Measurements from ENCODE around the gene CDH13. TPM values are rescaled to one million over a fixed set of nuclear protein-coding genes. Genes with fewer than 3 reads are reported as not detected.

Gene CDH13
- total and polyA plus RNA-seq, 9 donors = 1.9 to 34.2 (median 4.8) TPM

GRCh38 chr16:83674931-83675535 lies 1048.3 kb downstream of the CDH13 start:
- Histone ChIP-seq H3K4me1 (ENCODE audit: insufficient read depth) (no peaks in the 10 kb centered on the region), H3K36me3 (no peaks in the 10 kb centered on the region), H3K4me3 (no peak overlapping the region), H3K9me3 (no peaks in the 10 kb centered on the region), H3K27me3 (no peaks in the 10 kb centered on the region), H3K27ac (no peak overlapping the region)
- DNase-seq = no peak
- intact Hi-C loops (cut with DNase I) = loop anchor here in 1 of 4 donors (2.0 kb wide), 1 partner anchor 58 kb away; no protein-coding TSS in a partner anchor
- TF ChIP-seq, protein P1, sequence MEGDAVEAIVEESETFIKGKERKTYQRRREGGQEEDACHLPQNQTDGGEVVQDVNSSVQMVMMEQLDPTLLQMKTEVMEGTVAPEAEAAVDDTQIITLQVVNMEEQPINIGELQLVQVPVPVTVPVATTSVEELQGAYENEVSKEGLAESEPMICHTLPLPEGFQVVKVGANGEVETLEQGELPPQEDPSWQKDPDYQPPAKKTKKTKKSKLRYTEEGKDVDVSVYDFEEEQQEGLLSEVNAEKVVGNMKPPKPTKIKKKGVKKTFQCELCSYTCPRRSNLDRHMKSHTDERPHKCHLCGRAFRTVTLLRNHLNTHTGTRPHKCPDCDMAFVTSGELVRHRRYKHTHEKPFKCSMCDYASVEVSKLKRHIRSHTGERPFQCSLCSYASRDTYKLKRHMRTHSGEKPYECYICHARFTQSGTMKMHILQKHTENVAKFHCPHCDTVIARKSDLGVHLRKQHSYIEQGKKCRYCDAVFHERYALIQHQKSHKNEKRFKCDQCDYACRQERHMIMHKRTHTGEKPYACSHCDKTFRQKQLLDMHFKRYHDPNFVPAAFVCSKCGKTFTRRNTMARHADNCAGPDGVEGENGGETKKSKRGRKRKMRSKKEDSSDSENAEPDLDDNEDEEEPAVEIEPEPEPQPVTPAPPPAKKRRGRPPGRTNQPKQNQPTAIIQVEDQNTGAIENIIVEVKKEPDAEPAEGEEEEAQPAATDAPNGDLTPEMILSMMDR (IDR thresholded peaks at IDR 0.05) = no peak
- TF ChIP-seq EP300 (IDR thresholded peaks at IDR 0.05) = no peak
- TF ChIP-seq POLR2A (IDR thresholded peaks at IDR 0.05) = no peak
- 14 to 30% (median 21%) methylated on average over 5 of the region's 5 CpGs for WGBS, 3 donors

GRCh38 chr16:83676086-83676485 lies 1049.3 kb downstream of the CDH13 start:
- Histone ChIP-seq H3K27me3 (no peaks in the 10 kb centered on the region), H3K27ac (no peak overlapping the region), H3K9me3 (no peaks in the 10 kb centered on the region), H3K36me3 (no peaks in the 10 kb centered on the region), H3K4me3 (no peak overlapping the region), H3K4me1 (ENCODE audit: insufficient read depth) (no peaks in the 10 kb centered on the region)
- intact Hi-C loops (cut with DNase I) = no loop called here
- TF ChIP-seq POLR2A (IDR thresholded peaks at IDR 0.05) (no peak), EP300 (IDR thresholded peaks at IDR 0.05) (no peak)
- TF ChIP-seq, protein P1 (IDR thresholded peaks at IDR 0.05) = no peak
- WGBS, 3 donors = 60 to 68% (median 66%) methylated on average over 6 of the region's 6 CpGs
- no peak for DNase-seq

DNA sequence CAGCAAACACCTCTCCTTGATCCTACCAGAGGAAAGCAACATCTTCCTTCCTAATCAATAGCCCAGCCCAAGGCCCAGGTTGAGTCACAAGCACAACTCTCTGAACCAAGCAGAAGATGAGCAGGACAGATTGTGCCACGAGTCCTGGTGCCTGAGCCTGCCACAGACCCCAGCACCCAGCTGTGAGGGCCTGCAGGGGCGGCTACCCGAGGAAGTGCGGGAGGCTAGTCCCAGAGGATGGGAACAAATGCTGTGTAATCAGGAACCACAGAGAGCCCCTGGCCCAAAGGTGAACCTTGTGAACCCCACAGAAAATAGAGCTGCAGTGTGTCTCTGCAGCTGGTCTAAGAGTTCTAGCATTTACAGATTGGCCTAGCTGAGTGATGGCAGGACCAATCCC lies 1054.2 kb downstream of the CDH13 start:
- WGBS, 3 donors = 48 to 65% (median 55%) methylated on average over 4 of the region's 4 CpGs
- TF ChIP-seq POLR2A (IDR thresholded peaks at IDR 0.05) (no peak), EP300 (IDR thresholded peaks at IDR 0.05) (no peak)
- TF ChIP-seq, protein P1 (IDR thresholded peaks at IDR 0.05) = no peak
- H3K9me3 ChIP-seq = no peaks in the 10 kb centered on the region
- intact Hi-C loops (cut with DNase I) = loop anchor here in 1 of 4 donors (2.0 kb wide), 1 partner anchor 684 kb away; no protein-coding TSS in a partner anchor
- no peaks in the 10 kb centered on the region for H3K4me1 ChIP-seq (ENCODE audit: insufficient read depth)
- H3K27me3 ChIP-seq = no peaks in the 10 kb centered on the region
- H3K36me3 ChIP-seq = no peaks in the 10 kb centered on the region
- H3K4me3 ChIP-seq = no peak overlapping the region
- no peak overlapping the region for H3K27ac ChIP-seq
- no peak for DNase-seq

- no peaks in the 10 kb centered on the region for H3K9me3 ChIP-seq
- no peaks in the 10 kb centered on the region for H3K4me1 ChIP-seq (ENCODE audit: insufficient read depth)
- intact Hi-C loops (cut with DNase I) = loop anchor here in 1 of 4 donors (2.0 kb wide), 1 partner anchor 685 kb away; no protein-coding TSS in a partner anchor
- H3K27ac ChIP-seq = no peak overlapping the region
- no peaks in the 10 kb centered on the region for H3K27me3 ChIP-seq
- no peaks in the 10 kb centered on the region for H3K36me3 ChIP-seq
- TF ChIP-seq POLR2A (IDR thresholded peaks at IDR 0.05) = no peak
- TF ChIP-seq, protein P1 (IDR thresholded peaks at IDR 0.05) = no peak
- TF ChIP-seq EP300 (IDR thresholded peaks at IDR 0.05) = no peak
- H3K4me3 ChIP-seq = no peak overlapping the region
- WGBS, 3 donors = 7 to 26% (median 15%) methylated on average over 9 of the region's 9 CpGs
- DNase-seq = no peak
Observed at GRCh38 chr16:83681381-83681956, 1054.7 kb downstream of the CDH13 start.
